Measurements from ENCODE around the gene FBXL17. TPM values are rescaled to one million over a fixed set of nuclear protein-coding genes. Genes with fewer than 3 reads are reported as not detected.

The FBXL17 gene
- total and polyA plus RNA-seq, 4 donors: 2.1 to 14.1 (median 6.3) TPM

GRCh38 chr5:108420755-108421154 lies 38.9 kb upstream of the FBXL17 start:
- Histone ChIP-seq H3K27me3 (ENCODE audit: control insufficient read depth in 4 of 4, insufficient read depth in 4 of 4, low read length in 3 of 4) (peaks cover 0 to 2% (median 0%) of the 10 kb centered on the region in 4 donors), H3K36me3 (ENCODE audit: control insufficient read depth in 4 of 4, insufficient read depth in 3 of 4, low read depth in 1 of 4, low read length in 3 of 4) (no peaks in the 10 kb centered on the region), H3K4me3 (ENCODE audit: low read depth in 1 of 3, low read length in 3 of 3) (no peak overlapping the region), H3K9ac (ENCODE audit: low read depth in 1 of 2, low read length in 2 of 2) (no peak overlapping the region), H3K4me1 (ENCODE audit: control insufficient read depth in 4 of 4, insufficient read depth in 4 of 4, low read length in 3 of 4) (no peaks in the 10 kb centered on the region), H3K9me3 (ENCODE audit: control insufficient read depth in 4 of 4, low read length in 3 of 4) (peaks cover 0 to 2% (median 0%) of the 10 kb centered on the region in 4 donors), H3K27ac (ENCODE audit: low read depth in 1 of 2, low read length in 2 of 2) (no peak overlapping the region)
- no peak for DNase-seq (ENCODE audit: low spot score)
- 94% methylated on average over 1 of the region's 1 CpG for WGBS
- TF ChIP-seq REST (IDR thresholded peaks at IDR 0.05): no peak
- no peak for TF ChIP-seq CTCF (IDR thresholded peaks at IDR 0.05; ENCODE audit: low read depth, low read length, missing input control)
- no peak for TF ChIP-seq RAD21 (IDR thresholded peaks at IDR 0.05)
- TF ChIP-seq HNF4A (conservative IDR thresholded peaks at IDR 0.05): no peak
- TF ChIP-seq ATF3 (IDR thresholded peaks at IDR 0.05): no peak
- no peak for TF ChIP-seq EGR1 (IDR thresholded peaks at IDR 0.05; ENCODE audit: low read depth in 2 of 2)
- no peak for TF ChIP-seq HNF4G (IDR thresholded peaks at IDR 0.05)

GRCh38 chr5:108420158-108420557 lies 38.3 kb upstream of the FBXL17 start:
- Histone ChIP-seq H3K9me3 (ENCODE audit: control insufficient read depth in 4 of 4, low read length in 3 of 4) (peaks cover 0 to 2% (median 0%) of the 10 kb centered on the region in 4 donors), H3K36me3 (ENCODE audit: control insufficient read depth in 4 of 4, insufficient read depth in 3 of 4, low read depth in 1 of 4, low read length in 3 of 4) (no peaks in the 10 kb centered on the region), H3K27me3 (ENCODE audit: control insufficient read depth in 4 of 4, insufficient read depth in 4 of 4, low read length in 3 of 4) (peaks cover 0 to 2% (median 0%) of the 10 kb centered on the region in 4 donors), H3K4me1 (ENCODE audit: control insufficient read depth in 4 of 4, insufficient read depth in 4 of 4, low read length in 3 of 4) (no peaks in the 10 kb centered on the region), H3K27ac (ENCODE audit: low read depth in 1 of 2, low read length in 2 of 2) (no peak overlapping the region), H3K9ac (ENCODE audit: low read depth in 1 of 2, low read length in 2 of 2) (no peak overlapping the region), H3K4me3 (ENCODE audit: low read depth in 1 of 3, low read length in 3 of 3) (no peak overlapping the region)
- WGBS: 79% methylated on average over 5 of the region's 5 CpGs
- no peak for TF ChIP-seq NR2F2 (IDR thresholded peaks at IDR 0.05)
- TF ChIP-seq EGR1 (IDR thresholded peaks at IDR 0.05; ENCODE audit: low read depth in 2 of 2): no peak
- no peak for TF ChIP-seq ATF3 (IDR thresholded peaks at IDR 0.05)
- TF ChIP-seq HNF4A (conservative IDR thresholded peaks at IDR 0.05): no peak
- no peak for TF ChIP-seq RAD21 (IDR thresholded peaks at IDR 0.05)
- no peak for TF ChIP-seq REST (IDR thresholded peaks at IDR 0.05)
- TF ChIP-seq HNF4G (IDR thresholded peaks at IDR 0.05): no peak
- TF ChIP-seq FOXA1 (IDR thresholded peaks at IDR 0.05): no peak
- TF ChIP-seq RXRA (IDR thresholded peaks at IDR 0.05): no peak
- TF ChIP-seq MAX (IDR thresholded peaks at IDR 0.05): no peak
- no peak for TF ChIP-seq FOXA2 (IDR thresholded peaks at IDR 0.05)
- no peak for TF ChIP-seq JUND (IDR thresholded peaks at IDR 0.05)
- TF ChIP-seq TAF1 (conservative IDR thresholded peaks at IDR 0.05): no peak
- TF ChIP-seq CTCF (IDR thresholded peaks at IDR 0.05; ENCODE audit: low read depth, low read length, missing input control): no peak
- TF ChIP-seq YY1 (IDR thresholded peaks at IDR 0.05): no peak
- TF ChIP-seq ZBTB33 (IDR thresholded peaks at IDR 0.05): no peak
- TF ChIP-seq SP1 (IDR thresholded peaks at IDR 0.05): no peak
- no peak for DNase-seq (ENCODE audit: low spot score)

Measured in liver (tissue), 9 donors.